ENCODE measurements around the gene NINJ2. TPM values are rescaled to one million over a fixed set of nuclear protein-coding genes. Genes with fewer than 3 reads are reported as not detected.

NINJ2 gene
- polyA plus RNA-seq, 1 donor from 2014 or later: not detected

DNA sequence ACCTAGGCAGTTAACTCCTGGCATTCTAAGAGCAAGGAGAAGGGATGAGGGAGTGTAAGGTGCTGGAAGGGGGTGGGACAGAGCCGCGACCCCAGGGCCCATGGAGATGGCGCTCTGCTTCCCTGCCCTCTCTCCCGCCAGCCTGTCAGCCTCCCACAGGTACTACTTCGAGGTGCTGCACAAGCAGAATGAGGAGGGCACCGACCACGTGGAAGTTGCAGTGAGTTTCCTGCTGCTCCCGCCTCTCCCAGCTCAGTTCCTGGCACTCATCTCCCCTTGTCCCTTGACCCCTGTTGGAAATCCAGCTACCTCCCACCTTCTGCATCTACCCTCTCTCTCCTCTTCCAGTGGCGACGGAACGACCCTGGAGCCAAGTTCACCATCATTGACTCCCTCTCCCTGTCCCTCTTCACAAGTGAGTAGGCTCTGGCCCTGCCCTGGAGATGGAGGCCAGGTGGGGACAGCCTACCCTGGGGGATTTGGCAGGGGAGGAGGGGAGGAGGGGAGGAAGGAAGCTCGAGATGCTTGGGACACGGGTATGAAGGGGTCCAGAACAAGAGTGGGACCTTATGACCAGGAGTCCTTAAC is 115.3 kb downstream of the NINJ2 start:
- Histone ChIP-seq H2AFZ (ENCODE audit: low read depth, low read length) (no peak overlapping the region), H4K20me1 (ENCODE audit: insufficient read depth) (no peaks in the 10 kb centered on the region), H3K27ac (ENCODE audit: low read length) (no peak overlapping the region), H3K4me3 (ENCODE audit: low read length) (no peak overlapping the region), H3K9me2 (ENCODE audit: insufficient read depth, low read length) (no peaks in the 10 kb centered on the region), H3K9me3 (ENCODE audit: low read length) (no peaks in the 10 kb centered on the region), H3K4me2 (ENCODE audit: low read length) (no peak overlapping the region), H3F3A (ENCODE audit: insufficient read depth, low read length, poor library complexity, severe bottlenecking) (no peaks in the 10 kb centered on the region), H3K9ac (ENCODE audit: low read length) (no peak overlapping the region), H3K36me3 (ENCODE audit: insufficient read depth, low read length) (no peaks in the 10 kb centered on the region), H3K79me2 (replicated peaks; ENCODE audit: insufficient read depth, low read length) (no peaks in the 10 kb centered on the region), H3K27me3 (ENCODE audit: insufficient read depth, low read depth, low read length) (no peaks in the 10 kb centered on the region)
- TF ChIP-seq, protein P1, sequence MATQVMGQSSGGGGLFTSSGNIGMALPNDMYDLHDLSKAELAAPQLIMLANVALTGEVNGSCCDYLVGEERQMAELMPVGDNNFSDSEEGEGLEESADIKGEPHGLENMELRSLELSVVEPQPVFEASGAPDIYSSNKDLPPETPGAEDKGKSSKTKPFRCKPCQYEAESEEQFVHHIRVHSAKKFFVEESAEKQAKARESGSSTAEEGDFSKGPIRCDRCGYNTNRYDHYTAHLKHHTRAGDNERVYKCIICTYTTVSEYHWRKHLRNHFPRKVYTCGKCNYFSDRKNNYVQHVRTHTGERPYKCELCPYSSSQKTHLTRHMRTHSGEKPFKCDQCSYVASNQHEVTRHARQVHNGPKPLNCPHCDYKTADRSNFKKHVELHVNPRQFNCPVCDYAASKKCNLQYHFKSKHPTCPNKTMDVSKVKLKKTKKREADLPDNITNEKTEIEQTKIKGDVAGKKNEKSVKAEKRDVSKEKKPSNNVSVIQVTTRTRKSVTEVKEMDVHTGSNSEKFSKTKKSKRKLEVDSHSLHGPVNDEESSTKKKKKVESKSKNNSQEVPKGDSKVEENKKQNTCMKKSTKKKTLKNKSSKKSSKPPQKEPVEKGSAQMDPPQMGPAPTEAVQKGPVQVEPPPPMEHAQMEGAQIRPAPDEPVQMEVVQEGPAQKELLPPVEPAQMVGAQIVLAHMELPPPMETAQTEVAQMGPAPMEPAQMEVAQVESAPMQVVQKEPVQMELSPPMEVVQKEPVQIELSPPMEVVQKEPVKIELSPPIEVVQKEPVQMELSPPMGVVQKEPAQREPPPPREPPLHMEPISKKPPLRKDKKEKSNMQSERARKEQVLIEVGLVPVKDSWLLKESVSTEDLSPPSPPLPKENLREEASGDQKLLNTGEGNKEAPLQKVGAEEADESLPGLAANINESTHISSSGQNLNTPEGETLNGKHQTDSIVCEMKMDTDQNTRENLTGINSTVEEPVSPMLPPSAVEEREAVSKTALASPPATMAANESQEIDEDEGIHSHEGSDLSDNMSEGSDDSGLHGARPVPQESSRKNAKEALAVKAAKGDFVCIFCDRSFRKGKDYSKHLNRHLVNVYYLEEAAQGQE (IDR thresholded peaks at IDR 0.05; ENCODE audit: borderline replicate concordance): no peak
- TF ChIP-seq EP300 (conservative IDR thresholded peaks at IDR 0.05; ENCODE audit: poor library complexity, severe bottlenecking) (no peak), POLR2AphosphoS5 (IDR thresholded peaks at IDR 0.05) (no peak), RAD21 (conservative IDR thresholded peaks at IDR 0.05) (no peak), EZH2 (IDR thresholded peaks at IDR 0.05; ENCODE audit: borderline replicate concordance, insufficient read depth, low read length, poor library complexity, severe bottlenecking) (no peak), TAF1 (IDR thresholded peaks at IDR 0.05; ENCODE audit: low read depth) (no peak), MXI1 (conservative IDR thresholded peaks at IDR 0.05; ENCODE audit: poor library complexity, severe bottlenecking) (no peak)
- TF ChIP-seq, protein P2, sequence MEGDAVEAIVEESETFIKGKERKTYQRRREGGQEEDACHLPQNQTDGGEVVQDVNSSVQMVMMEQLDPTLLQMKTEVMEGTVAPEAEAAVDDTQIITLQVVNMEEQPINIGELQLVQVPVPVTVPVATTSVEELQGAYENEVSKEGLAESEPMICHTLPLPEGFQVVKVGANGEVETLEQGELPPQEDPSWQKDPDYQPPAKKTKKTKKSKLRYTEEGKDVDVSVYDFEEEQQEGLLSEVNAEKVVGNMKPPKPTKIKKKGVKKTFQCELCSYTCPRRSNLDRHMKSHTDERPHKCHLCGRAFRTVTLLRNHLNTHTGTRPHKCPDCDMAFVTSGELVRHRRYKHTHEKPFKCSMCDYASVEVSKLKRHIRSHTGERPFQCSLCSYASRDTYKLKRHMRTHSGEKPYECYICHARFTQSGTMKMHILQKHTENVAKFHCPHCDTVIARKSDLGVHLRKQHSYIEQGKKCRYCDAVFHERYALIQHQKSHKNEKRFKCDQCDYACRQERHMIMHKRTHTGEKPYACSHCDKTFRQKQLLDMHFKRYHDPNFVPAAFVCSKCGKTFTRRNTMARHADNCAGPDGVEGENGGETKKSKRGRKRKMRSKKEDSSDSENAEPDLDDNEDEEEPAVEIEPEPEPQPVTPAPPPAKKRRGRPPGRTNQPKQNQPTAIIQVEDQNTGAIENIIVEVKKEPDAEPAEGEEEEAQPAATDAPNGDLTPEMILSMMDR (IDR thresholded peaks at IDR 0.05; ENCODE audit: poor library complexity, severe bottlenecking): no peak

DNA sequence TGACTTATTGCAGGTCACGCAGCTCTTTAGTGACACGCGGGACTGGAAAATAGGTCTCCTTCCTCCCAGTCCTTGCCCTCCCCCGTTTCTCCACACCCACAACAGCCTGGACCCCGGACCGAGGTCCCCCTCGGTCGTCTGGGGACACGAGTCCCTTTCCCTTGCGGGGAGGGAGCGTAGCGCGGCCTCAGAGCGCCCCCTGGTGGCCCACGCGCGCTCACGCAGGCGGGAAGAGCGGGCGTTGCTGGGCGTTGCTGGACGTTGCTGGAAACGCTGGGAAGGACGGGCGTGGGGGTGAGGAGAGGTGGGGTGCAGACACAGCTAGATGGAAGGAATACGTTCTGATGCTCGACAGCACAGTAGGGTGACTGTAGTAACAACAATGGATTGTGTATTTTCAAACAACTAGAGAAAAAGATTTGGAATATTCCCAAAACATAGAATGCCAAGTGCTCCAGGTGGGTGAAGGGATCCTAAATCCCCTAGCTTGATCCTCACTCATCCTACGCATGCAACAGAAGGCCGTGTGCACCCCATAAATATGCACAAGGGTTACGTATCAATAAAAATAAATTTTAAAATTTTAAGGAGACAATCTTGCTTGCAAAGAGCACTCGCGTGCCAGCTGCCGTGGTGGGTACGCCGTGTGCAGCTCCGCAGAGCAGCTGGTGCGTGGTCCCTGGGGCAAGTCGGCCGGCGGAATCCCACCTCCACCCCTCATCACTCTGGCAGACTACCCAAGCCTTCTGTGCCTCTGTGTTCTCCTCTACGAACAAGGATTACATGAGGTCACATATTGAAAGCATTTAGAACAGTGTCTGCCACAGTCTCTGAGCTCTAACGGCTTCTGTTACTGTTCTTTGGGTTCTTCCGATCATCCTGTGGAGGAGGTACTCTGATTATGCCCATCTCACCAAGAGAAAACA is 116.1 kb downstream of the NINJ2 start:
- Histone ChIP-seq H3K9me2 (ENCODE audit: insufficient read depth, low read length) (no peaks in the 10 kb centered on the region), H3K4me3 (ENCODE audit: low read length) (no peak overlapping the region)
- TF ChIP-seq, protein P2 (IDR thresholded peaks at IDR 0.05; ENCODE audit: poor library complexity, severe bottlenecking): peak; percentile 97
- peak; percentile 98 for TF ChIP-seq SMC3 (conservative IDR thresholded peaks at IDR 0.05; ENCODE audit: poor library complexity)
- TF ChIP-seq, protein P1 (IDR thresholded peaks at IDR 0.05; ENCODE audit: borderline replicate concordance): no peak
- peak; percentile 98 for TF ChIP-seq RAD21 (conservative IDR thresholded peaks at IDR 0.05)

More for the DNA sequence above, 116.1 kb downstream of the NINJ2 start:
- H3K27me3 ChIP-seq (ENCODE audit: insufficient read depth, low read depth, low read length): no peaks in the 10 kb centered on the region
- H2AFZ ChIP-seq (ENCODE audit: low read depth, low read length): no peak overlapping the region
- no peaks in the 10 kb centered on the region for H3K36me3 ChIP-seq (ENCODE audit: insufficient read depth, low read length)
- no peaks in the 10 kb centered on the region for H4K20me1 ChIP-seq (ENCODE audit: insufficient read depth)
- no peaks in the 10 kb centered on the region for H3F3A ChIP-seq (ENCODE audit: insufficient read depth, low read length, poor library complexity, severe bottlenecking)
- H3K9me3 ChIP-seq (ENCODE audit: low read length): no peaks in the 10 kb centered on the region
- no peak overlapping the region for H3K9ac ChIP-seq (ENCODE audit: low read length)
- no peaks in the 10 kb centered on the region for H3K79me2 ChIP-seq (replicated peaks; ENCODE audit: insufficient read depth, low read length)
- H3K27ac ChIP-seq (ENCODE audit: low read length): no peak overlapping the region
- H3K4me2 ChIP-seq (ENCODE audit: low read length): no peak overlapping the region
